H54 (cell line): ENCODE measurements around the gene ZNF100.
"Not testable (repeated sequence)": the region's sequence is repeated elsewhere in the genome, so short reads cannot be mapped to it uniquely, and the experiment has no call there.

Source experiments
- DNase-seq: peaks from one replicate; pipeline ENCODE4 v3.0.0; 2011; ENCODE audit warnings: low spot score, mixed read lengths; ENCODE audit not compliant: insufficient read length
- FAIRE-seq: peaks from 3 replicates; lab custom pipeline; 2011; peaks lifted over from hg19 to GRCh38; lab: Jason Lieb, UNC
- POLR2A ChIP-seq: IDR thresholded peaks from 2 replicates; pipeline ENCODE4 v1.6.1; 2011; ENCODE audit warnings: low read depth, mild to moderate bottlenecking, low read length

The ZNF100 gene

DNA sequence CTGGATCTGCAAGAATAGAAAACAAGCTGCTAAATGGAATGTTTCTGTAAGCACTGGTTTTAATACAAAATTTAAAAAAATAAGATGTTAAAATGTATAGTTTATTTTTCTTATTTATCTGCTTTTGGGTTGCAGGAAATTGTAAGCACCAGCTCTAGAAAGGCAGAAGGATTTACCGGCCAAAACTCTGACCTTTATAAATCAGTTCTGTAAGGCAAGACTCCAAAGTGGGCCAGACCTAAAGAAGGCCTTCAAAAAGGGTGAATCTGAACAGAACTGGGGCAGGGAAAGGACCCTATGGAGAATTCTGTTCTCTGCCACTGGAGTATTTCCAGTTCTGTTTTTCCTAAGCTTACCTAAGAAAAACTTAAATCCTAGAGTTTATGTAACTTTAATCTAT lies 19.3 kb downstream of the ZNF100 start:
- FAIRE-seq (no peak), DNase-seq (no peak)
- TF ChIP-seq POLR2A = no peak

DNA sequence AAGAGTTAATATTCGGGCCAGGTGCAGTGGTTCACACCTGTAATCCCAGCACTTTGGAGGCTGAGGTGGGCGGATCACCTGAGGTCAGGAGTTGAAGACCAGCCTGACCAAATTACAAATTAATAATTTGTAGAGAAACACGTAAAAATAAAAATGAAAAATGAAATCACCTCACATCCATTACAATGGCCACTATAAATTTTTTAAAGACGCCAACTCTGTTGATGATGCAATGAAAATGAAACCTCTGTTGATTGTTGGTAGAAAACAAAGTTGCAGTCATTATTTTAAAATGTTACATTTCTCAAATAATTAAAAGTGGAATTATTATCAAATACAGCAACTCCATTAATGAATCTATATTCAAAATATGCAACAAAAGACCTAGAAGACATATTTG lies 26.8 kb downstream of the ZNF100 start:
- FAIRE-seq = no peak
- TF ChIP-seq POLR2A = no peak
- DNase-seq = no peak

DNA sequence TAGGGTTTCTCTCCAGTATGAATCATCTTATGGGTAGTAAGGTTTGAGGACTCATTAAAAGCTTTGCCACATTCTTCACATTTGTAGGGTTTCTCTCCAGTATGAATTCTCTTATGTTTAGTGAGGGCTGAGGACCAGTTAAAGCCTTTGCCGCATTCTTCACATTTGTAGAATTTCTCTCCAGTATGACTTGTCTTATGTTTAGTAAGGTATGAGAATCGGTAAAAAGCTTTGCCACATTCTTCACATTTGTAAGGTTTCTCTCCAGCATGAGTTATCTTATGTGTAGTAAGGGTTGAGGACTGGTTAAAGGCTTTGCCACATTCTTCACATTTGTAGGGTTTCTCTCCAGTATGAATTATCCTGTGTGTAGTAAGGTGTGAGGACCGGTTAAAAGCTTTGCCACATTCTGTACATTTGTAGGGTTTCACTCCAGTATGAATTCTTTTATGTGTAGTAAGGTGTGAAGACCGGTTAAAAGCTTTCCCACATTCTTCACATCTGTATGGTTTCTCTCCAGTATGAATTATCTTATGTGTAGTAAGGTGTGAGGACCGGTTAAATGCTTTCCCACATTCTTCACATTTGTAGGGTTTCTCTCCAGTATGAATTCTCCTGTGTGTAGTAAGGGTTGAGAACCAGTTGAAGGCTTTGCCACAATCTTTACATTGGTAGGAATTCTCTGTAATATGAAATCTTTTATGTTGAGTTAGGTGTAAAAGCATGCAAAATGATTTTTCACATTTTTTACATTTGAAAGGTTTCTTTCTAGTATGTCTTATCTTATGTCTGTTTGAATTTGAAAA lies 40.2 kb downstream of the ZNF100 start:
- FAIRE-seq, DNase-seq: not testable (repeated sequence)

DNA sequence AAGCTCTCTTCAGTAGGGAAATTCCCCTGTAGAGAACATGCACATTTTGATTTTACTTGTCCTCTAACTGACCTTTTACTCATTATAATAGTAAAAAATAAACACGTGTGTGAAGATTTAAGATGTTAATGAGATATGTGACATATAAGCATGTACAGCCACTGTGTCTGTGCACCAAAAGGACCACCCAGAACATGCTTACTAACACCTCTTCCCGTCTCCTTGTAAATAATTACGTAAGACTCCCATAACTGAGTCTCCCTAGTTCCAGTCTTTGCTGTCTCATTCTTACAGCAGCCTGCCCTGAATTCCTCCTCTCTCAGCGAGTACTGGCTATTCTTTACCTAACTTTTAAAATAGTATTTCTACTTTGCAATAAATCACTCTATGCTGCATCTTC lies 53.6 kb downstream of the ZNF100 start:
- FAIRE-seq (no peak), DNase-seq (no peak)
- no peak for TF ChIP-seq POLR2A

DNA sequence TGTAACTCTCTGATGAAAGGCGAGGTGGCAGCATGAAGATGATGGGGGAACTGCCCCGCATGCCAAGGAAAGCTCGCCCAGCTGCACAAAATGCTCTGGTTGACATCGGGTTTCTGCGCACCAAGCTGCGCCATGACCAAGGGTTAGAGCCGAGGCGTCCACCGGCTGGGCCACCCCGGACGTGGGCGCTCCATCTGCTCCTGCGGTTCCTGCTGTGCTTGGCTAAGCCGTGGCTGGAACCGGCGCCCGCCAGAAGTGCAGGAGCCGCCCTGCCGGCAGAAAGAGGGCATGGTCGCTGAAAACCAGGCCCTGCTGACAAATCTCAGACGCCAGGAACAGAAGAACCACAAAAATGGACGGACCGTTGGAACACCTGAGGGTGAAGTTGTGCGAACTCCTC lies 57.9 kb downstream of the ZNF100 start:
- TF ChIP-seq POLR2A = no peak
- no peak for DNase-seq
- FAIRE-seq = no peak

DNA sequence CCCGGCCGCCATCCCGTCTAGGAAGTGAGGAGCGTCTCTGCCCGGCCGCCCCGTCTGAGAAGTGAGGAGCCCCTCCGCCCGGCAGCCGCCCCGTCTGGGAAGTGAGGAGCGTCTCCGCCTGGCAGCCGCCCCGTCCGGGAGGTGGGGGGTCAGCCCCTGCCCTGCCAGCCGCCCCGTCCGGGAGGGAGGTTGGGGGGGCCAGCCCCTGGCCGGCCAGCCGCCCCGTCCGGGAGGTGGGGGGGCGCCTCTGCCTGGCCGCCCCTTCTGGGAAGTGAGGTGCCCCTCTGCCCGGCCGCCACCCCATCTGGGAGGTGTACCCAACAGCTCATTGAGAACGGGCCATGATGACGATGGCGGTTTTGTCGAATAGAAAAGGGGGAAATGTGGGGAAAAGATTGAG lies 59.5 kb downstream of the ZNF100 start:
- not testable (repeated sequence) for FAIRE-seq, DNase-seq

DNA sequence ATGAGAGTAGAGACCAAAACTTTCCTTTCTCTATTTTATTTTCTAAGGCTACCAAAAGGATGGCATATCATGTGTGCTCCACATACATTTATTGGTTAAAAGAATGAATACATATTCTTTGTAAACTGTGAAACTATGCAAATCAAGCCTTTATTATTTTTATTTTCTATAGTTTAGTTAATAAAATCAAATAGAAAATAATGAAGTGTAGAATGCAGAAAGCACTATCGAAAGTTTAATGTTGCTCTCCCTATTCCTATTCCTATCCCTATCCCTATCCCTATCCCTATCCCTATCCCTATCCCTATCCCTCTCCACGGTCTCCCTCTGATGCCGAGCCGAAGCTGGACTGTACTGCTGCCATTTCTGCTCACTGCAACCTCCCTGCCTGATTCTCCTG lies 60.3 kb downstream of the ZNF100 start:
- DNase-seq (no peak), FAIRE-seq (no peak)
- TF ChIP-seq POLR2A = no peak

DNA sequence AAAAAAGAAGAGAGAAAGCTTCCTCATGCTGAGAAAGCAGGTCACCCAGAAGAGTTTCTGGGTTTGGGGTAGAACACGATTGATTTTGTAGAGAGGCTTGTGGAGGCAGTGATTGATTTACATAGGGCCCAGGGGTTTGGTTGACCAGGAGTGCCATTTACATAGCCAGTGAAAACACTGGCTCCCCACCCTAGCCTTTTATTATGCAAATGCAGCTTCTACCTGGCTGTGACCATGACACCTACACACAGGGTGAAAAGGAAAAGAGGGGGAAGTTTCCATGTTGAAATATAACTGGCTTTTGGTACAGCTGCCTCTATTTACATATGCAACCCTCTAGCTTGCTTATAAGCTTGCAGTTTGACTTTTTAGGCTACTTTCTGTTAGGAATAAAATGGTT lies 62.0 kb downstream of the ZNF100 start:
- DNase-seq (no peak), FAIRE-seq (no peak)
- no peak for TF ChIP-seq POLR2A

DNA sequence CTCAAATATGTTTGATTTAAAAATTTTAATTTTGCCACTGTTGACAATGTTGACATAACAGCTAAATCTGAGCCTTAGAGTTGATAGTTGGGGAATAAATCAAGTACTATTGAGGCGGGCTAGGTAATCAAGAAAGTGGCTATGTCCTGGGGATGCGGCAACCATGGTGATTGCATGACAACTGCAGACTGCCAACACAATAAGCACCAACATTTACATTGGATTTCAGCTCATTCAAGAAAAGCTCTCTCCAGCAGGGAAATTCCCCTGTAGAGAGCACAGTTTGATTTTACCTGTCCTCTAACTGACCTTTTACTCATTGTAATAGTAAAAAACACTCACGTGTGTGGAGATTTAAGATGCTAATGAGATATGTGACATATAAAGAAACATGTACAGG lies 63.1 kb downstream of the ZNF100 start:
- DNase-seq (no peak), FAIRE-seq (no peak)
- no peak for TF ChIP-seq POLR2A

DNA sequence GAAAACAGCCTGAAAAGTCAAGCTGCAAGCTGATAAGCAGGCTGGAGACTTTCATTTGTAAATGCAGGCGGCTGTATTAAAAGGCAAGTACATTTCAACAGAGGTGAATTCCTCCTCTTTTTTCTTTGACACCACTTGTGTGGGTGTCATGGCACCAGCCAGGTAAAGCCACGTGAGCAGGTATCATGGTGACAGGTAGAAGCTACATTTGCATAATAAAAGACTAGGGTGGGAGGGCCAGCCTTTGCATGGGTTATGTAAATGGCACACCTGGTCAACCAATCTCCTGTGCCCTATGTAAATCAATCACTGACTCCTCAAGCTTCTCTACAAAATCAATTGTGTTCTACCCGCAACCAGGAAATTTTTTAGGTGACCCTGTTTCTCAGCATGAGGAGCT lies 68.2 kb downstream of the ZNF100 start:
- FAIRE-seq (no peak), DNase-seq (no peak)
- no peak for TF ChIP-seq POLR2A

DNA sequence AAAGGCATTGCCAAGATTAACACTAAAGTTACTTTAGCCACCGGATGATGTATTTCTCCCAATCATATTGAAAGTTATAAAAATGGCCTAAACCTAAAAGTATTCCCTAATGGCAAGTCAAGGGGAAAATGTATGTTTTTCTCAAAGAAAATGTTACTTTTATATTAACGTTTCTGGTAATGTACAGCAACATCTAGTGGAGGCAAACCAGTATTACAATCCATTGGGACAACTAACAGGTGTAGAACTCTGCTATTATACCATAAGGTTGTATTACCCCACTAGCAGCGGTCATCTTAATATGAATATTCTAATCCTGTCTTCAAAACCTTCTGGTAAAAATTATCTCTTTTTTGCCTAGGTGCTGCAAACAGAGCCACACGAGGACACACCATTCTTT lies 69.2 kb downstream of the ZNF100 start:
- FAIRE-seq (peak; percentile 36), DNase-seq (peak; percentile 16)
- no peak for TF ChIP-seq POLR2A

DNA sequence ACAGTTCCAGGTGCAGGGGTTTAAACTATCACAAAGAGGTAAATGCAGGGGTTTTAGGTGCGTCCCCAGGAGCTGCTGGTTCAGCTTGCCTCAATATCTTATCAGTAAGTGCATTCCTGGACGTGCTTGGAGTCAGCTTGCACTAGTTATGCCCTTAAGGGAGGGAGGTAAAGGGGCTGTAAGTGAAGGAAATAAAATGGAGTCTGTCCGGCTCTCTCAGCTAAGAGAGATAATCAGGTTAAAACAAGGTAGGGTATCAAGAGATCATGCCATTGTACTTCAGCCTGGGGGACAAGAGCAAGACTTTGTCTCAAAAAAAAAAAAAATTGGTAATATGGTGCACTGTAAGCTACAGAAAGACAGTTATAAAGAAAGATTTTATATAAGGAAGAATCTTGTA lies 69.7 kb downstream of the ZNF100 start:
- DNase-seq (no peak), FAIRE-seq (no peak)
- TF ChIP-seq POLR2A = no peak

DNA sequence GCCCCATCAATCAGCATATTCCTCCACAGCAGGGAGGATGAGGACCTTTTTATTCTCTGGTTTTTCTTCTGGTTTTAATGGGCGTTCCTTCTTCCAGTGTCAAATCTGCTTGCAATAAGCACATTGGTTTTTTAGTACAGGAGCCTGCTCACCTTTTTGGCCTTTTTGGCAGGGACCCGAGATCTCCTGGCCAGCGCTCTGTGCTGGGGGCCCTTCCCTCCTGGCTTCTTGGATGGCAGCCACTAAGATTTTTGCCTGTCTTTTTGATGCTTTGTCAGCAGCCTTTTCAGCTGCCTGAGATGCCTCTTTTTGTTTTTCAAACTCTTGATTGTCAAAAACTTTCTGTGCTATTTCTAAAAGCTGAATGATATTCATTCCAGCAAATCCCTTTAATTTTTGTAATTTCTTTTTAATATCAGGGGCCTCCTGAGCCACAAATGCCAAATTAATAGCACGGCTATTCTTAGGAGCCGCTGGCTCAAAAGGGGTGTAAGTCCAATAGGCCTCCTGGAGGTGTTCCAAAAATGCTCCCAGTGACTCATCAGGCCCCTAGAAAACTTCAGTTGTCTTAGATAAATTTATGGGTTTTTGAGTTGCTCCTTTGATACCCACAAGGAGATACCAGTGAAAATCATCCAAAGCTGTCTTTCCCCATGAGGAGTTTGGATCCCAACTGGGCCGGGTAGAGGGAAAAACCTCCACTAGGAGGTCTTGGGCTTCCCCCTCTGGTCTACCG lies 73.0 kb downstream of the ZNF100 start:
- TF ChIP-seq POLR2A = no peak
- DNase-seq (no peak), FAIRE-seq (no peak)

DNA sequence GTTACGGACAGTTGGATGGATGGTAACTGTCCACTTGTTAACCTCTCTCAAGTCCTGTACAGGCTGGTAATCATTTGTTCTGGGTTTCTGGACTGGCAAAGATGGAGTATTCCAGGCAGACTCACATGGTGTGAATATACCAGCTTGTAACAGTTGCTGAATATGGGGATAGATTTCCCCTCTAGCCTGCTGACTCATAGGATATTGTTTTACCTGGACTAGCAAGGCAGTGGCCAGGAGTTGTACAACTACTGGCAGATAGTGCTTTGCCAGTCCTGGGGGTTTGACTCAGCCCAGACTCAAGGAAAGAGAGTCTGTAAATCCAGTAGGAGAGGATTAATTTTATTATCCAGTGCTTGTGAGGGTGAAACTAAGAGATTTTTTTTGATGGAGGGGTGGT lies 74.0 kb downstream of the ZNF100 start:
- DNase-seq (no peak), FAIRE-seq (no peak)
- TF ChIP-seq POLR2A = no peak

DNA sequence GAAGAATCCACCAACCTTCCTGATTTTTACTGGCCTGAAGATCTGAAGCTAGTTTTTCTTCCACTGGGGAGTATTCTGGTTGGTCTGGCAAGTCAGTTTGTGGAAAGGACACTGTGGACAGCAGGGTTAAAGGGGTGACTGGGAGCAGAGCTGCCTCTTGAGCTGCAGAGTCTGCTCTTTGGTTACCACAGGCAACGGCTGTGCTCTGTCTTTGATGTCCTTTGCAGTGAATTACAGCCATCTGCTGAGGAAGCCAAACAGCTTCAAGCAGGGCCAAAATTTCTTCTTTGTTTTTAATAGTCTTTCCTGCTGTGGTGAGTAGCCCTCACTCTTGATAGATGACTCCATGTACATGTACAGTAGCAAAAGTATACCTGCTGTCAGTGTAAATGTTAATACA lies 75.7 kb downstream of the ZNF100 start:
- FAIRE-seq = no peak
- no peak for DNase-seq
- no peak for TF ChIP-seq POLR2A
